ENCODE data around the gene MMP21.

DNA sequence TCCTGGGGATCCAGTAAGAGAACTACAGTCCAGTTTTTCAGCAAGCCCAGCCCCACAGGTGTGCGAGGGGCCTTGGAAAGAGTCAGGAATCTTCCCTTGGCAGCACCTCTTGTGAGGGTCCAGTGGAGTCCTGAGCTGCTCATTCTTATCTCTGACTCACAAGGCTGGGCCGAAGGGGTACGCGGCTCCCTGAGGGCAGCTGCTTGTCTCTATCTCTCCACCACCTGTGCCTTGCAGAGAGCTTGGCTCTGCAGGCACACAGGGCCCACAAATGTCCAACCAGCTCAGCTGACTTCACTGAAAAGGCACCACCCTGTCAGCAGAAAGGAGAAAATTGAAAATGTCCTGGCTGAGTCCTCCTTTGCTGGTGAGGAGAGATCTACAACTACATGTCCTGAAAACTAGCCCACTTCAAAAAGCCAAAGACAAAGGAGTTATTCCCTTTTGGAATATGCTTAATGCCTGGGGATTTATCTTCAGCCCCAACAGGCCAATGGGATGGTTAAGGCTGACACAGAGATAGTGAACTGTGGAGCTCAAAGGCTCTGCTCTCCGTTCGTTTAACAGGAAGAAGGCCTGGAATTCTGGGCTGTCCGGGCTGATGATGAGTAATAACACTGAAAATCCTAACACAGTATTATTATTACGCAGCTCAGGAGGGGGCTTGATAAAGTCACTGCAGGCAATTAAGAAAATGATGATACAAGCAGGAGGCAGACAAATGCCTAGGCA is 24.0 kb upstream of the MMP21 start:
- TF ChIP-seq EZH2 (IDR thresholded peaks at IDR 0.05; ENCODE audit: low read depth, unreplicated experiment) (no peak), CREB1 (CRISPR knock-in tag; IDR thresholded peaks at IDR 0.05; ENCODE audit: low read depth) (no peak), POLR2AphosphoS5 (IDR thresholded peaks at IDR 0.05; ENCODE audit: low read depth) (no peak), JUNB (IDR thresholded peaks at IDR 0.05; ENCODE audit: unreplicated experiment) (no peak)
- TF ChIP-seq, protein P1, sequence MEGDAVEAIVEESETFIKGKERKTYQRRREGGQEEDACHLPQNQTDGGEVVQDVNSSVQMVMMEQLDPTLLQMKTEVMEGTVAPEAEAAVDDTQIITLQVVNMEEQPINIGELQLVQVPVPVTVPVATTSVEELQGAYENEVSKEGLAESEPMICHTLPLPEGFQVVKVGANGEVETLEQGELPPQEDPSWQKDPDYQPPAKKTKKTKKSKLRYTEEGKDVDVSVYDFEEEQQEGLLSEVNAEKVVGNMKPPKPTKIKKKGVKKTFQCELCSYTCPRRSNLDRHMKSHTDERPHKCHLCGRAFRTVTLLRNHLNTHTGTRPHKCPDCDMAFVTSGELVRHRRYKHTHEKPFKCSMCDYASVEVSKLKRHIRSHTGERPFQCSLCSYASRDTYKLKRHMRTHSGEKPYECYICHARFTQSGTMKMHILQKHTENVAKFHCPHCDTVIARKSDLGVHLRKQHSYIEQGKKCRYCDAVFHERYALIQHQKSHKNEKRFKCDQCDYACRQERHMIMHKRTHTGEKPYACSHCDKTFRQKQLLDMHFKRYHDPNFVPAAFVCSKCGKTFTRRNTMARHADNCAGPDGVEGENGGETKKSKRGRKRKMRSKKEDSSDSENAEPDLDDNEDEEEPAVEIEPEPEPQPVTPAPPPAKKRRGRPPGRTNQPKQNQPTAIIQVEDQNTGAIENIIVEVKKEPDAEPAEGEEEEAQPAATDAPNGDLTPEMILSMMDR (conservative IDR thresholded peaks at IDR 0.05; ENCODE audit: low read depth in 2 of 2): no peak
